OCI-LY1 (cell line): ENCODE data around the gene RAB4A.

ENCODE experiments used
- H2AFZ ChIP-seq: fragments of 200-600 bp; sonication (generic), shearing (Covaris generic); 2 replicates; pipeline ENCODE4 v1.6.0; 2014; ENCODE audit warnings: antibody characterized with exemption, mild to moderate bottlenecking, low read length
- H3F3A ChIP-seq: fragments of 200-600 bp; sonication (generic), shearing (Covaris generic); 2 replicates; pipeline ENCODE4 v1.6.0; 2014; ENCODE audit warnings: mild to moderate bottlenecking, antibody characterized with exemption, low read length, moderate library complexity; ENCODE audit not compliant: insufficient read depth
- H3K27ac ChIP-seq: fragments of 200-600 bp; sonication (generic); 2 replicates; pipeline ENCODE4 v1.5.1; 2014; ENCODE audit warnings: low read length, mixed run types, mild to moderate bottlenecking, low read depth; ENCODE audit not compliant: poor library complexity, severe bottlenecking
- H3K27me3 ChIP-seq: fragments of 200-600 bp; sonication (generic); 2 replicates; pipeline ENCODE4 v1.6.0; 2014; ENCODE audit warnings: antibody characterized with exemption, mild to moderate bottlenecking, low read length, moderate library complexity; ENCODE audit not compliant: insufficient read depth
- H3K36me3 ChIP-seq: fragments of 200-600 bp; sonication (generic); 2 replicates; pipeline ENCODE4 v1.6.1; 2014; ENCODE audit warnings: mild to moderate bottlenecking, antibody characterized with exemption, low read length, moderate library complexity, mixed read lengths; ENCODE audit not compliant: insufficient read depth
- H3K4me1 ChIP-seq: fragments of 200-600 bp; sonication (generic); 2 replicates; pipeline ENCODE4 v1.5.1; 2014; ENCODE audit warnings: mild to moderate bottlenecking, low read length, moderate library complexity; ENCODE audit not compliant: insufficient read depth, severe bottlenecking
- H3K4me2 ChIP-seq: fragments of 200-600 bp; sonication (generic), shearing (Covaris generic); 2 replicates; pipeline ENCODE4 v1.6.1; 2014; ENCODE audit warnings: low read length
- H3K4me3 ChIP-seq: fragments of 200-600 bp; sonication (generic); 2 replicates; pipeline ENCODE4 v1.5.1; 2014; ENCODE audit warnings: low read length, low read depth, mild to moderate bottlenecking, mixed read lengths; ENCODE audit not compliant: poor library complexity, severe bottlenecking
- H3K79me2 ChIP-seq: fragments of 200-600 bp; shearing (Covaris generic); 2 replicates; pipeline ENCODE4 v1.6.1; 2016; ENCODE audit warnings: mixed run types, low read length, mixed read lengths; ENCODE audit not compliant: insufficient read depth
- H3K9ac ChIP-seq: fragments of 200-600 bp; sonication (generic), shearing (Covaris generic); 2 replicates; pipeline ENCODE4 v1.6.1; 2014; ENCODE audit warnings: mild to moderate bottlenecking, low read length, mixed read lengths
- H3K9me2 ChIP-seq: fragments of 200-600 bp; sonication (generic), shearing (Covaris generic); 2 replicates; pipeline ENCODE4 v1.6.1; 2014; ENCODE audit warnings: low read depth, mild to moderate bottlenecking, low read length, mixed read lengths
- H3K9me3 ChIP-seq: fragments of 200-600 bp; shearing (Covaris generic); 2 replicates; pipeline ENCODE4 v1.6.1; 2014; ENCODE audit warnings: low read length, mixed read lengths
- H4K20me1 ChIP-seq: fragments of 200-600 bp; sonication (generic), shearing (Covaris generic); 2 replicates; pipeline ENCODE4 v1.6.0; 2016; ENCODE audit warnings: mild to moderate bottlenecking, low read length; ENCODE audit not compliant: insufficient read depth
- CTCF ChIP-seq: fragments of 200-600 bp; sonication (generic), shearing (Covaris generic); IDR thresholded peaks from 2 replicates; pipeline ENCODE4 v1.5.1; 2017; ENCODE audit warnings: mild to moderate bottlenecking, antibody characterized with exemption, low read length, moderate library complexity, mixed read lengths
- EZH2 ChIP-seq: fragments of 200-600 bp; sonication (generic), shearing (Covaris generic); IDR thresholded peaks from 2 replicates; pipeline ENCODE4 v1.8.0; 2017; ENCODE audit warnings: borderline replicate concordance, mixed run types, mild to moderate bottlenecking, antibody characterized with exemption, low read length, moderate library complexity, mixed read lengths

The RAB4A gene

GRCh38 chr1:229272164-229273158 lies 1.6 kb downstream of the RAB4A start:
- Histone ChIP-seq H4K20me1 (no peaks in the 10 kb centered on the region), H3K27me3 (no peaks in the 10 kb centered on the region), H3K4me1 (peaks cover 20% of the 10 kb centered on the region), H3K36me3 (no peaks in the 10 kb centered on the region; the same call in 1 of the 2 replicates), H3K4me2 (peak overlapping the region; percentile 97), H2AFZ (no peak overlapping the region), H3K9me3 (peaks cover 3% of the 10 kb centered on the region; the same call in 1 of the 2 replicates), H3F3A (no peaks in the 10 kb centered on the region), H3K79me2 (peaks cover 20% of the 10 kb centered on the region; the same call in 1 of the 2 replicates), H3K27ac (no peak overlapping the region), H3K9ac (peak overlapping the region; percentile 86), H3K9me2 (no peaks in the 10 kb centered on the region), H3K4me3 (peak overlapping the region; percentile 89)
- TF ChIP-seq EZH2 (no peak), CTCF (no peak)

GRCh38 chr1:229273507-229274232 lies 2.8 kb downstream of the RAB4A start:
- Histone ChIP-seq H3F3A (no peaks in the 10 kb centered on the region), H4K20me1 (no peaks in the 10 kb centered on the region), H3K27me3 (no peaks in the 10 kb centered on the region), H3K36me3 (no peaks in the 10 kb centered on the region; the same call in 1 of the 2 replicates), H3K4me1 (peaks cover 20% of the 10 kb centered on the region), H3K4me3 (no peak overlapping the region), H3K9ac (no peak overlapping the region), H2AFZ (no peak overlapping the region), H3K9me2 (no peaks in the 10 kb centered on the region), H3K9me3 (peaks cover 3% of the 10 kb centered on the region; the same call in 1 of the 2 replicates), H3K79me2 (peaks cover 20% of the 10 kb centered on the region; the same call in 1 of the 2 replicates), H3K27ac (no peak overlapping the region), H3K4me2 (no peak overlapping the region)
- no peak for TF ChIP-seq CTCF
- no peak for TF ChIP-seq EZH2

- Histone ChIP-seq H2AFZ (no peak overlapping the region), H3K9me2 (no peaks in the 10 kb centered on the region), H3K4me3 (no peak overlapping the region), H3F3A (no peaks in the 10 kb centered on the region), H4K20me1 (no peaks in the 10 kb centered on the region), H3K27me3 (no peaks in the 10 kb centered on the region), H3K9ac (no peak overlapping the region), H3K36me3 (no peaks in the 10 kb centered on the region; the same call in 1 of the 2 replicates), H3K79me2 (peaks cover 20% of the 10 kb centered on the region; the same call in 1 of the 2 replicates), H3K4me1 (peaks cover 20% of the 10 kb centered on the region), H3K4me2 (no peak overlapping the region), H3K27ac (no peak overlapping the region), H3K9me3 (peaks cover 3% of the 10 kb centered on the region; the same call in 1 of the 2 replicates)
- TF ChIP-seq EZH2 (no peak), CTCF (no peak)
Measured at GRCh38 chr1:229275005-229275404, 4.1 kb downstream of the RAB4A start.
